ENCODE measurements around the gene F5.

- TF ChIP-seq POLR2A (IDR thresholded peaks at IDR 0.05) (no peak), CTCF (IDR thresholded peaks at IDR 0.05) (no peak)
These were observed 76.2 kb downstream of the F5 start for GRCh38 chr1:169510060-169510459.
